ENCODE measurements around the gene IGF2BP1.
"Not testable (repeated sequence)": the region's sequence is repeated elsewhere in the genome, so short reads cannot be mapped to it uniquely, and the experiment has no call there.

The IGF2BP1 gene

DNA sequence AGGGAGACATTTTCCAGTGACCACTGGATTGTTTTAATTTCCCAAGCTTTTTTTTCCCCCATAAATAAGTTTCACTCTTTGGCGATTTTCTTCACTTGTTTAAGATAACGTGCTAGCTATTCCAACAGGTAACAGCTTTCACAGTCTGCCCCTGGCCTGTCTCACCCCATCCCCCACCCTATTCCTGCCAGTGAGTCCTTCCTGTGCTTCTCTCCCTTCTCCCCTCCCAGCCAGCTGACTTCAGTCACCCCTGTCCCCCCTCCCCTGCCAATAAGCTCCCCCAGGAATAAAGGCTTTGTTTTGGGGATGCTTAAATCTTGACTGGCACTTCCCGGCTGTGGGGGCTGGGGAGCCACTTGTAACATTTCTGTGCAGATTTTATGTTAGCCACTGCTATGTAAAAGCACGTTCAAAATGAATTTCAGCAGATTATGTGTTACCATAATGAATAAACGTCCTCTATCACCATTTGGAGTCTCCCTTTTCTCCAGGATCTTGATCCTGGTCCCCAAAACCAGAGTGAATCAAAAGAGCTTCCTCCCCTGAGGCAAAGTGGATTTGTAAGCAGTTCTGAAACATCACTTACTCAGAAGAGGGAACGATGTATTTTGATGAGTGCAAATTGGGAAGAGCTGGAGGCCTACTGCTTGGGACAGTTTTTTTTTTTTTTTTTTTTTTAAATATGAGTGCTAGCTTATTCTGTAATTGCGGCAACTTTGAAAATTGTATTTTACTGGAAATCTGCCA lies 58.2 kb downstream of the IGF2BP1 start:
- DNase-seq, result no peak

DNA sequence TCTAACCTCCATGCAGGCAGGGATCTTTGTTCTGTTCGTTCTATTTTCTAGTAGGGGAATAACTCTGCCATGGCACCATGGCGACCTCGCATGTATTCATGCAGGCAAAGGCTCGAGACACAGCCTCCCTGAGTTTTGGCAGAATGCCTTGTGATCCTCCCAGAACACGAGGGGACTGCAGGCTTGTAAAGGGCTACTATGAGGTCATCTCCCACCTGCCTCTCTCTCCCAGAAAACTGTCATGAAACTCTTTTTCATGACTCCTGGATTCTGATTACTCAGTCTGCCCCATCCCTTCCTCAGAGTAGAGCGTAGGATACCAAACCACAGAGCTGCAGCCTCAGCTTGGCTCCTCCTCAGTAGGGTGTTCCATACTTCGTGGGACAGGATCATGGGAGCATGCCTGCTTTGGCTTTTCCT lies 64.3 kb downstream of the IGF2BP1 start:
- DNase-seq, result no peak

DNA sequence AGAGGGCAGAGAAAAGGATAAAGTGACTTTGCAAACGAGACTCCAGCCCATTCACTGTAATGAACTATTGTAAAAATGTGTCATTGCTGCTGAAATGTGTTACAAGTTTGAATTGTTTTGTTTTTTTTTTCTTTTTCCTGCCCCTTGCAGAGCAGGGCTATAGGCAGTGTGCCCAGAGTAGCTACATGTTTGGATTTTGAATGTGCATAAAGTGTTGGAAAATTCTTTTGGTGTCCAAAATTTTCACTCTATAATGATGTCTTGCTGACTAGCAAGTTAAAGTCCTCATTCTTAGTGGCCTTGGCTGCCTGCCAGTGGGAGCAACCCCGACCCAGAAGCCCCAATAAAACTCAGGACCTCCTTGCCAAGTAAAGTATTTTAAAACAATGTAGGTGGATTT lies 66.5 kb downstream of the IGF2BP1 start:
- no peak for DNase-seq

DNA sequence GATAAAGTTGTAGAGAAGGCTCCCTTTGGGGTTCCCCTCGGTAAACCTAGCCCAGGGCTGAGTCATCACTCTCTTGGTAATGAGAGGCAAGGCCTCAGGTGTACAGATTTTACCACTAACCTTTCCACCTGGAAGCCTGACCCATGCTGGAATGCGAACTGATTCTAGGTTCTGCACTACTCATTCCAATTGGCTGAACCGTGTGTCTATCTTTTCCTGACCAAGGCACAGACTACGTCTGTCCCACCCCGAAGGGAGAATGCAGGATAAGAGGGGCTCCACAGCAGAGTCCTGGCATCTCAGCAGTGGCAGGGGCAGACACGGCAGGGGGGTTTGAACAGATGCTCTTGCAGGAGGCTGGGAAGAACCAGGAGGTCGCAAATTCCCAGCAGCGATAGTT lies 70.0 kb downstream of the IGF2BP1 start:
- no peak for DNase-seq

DNA sequence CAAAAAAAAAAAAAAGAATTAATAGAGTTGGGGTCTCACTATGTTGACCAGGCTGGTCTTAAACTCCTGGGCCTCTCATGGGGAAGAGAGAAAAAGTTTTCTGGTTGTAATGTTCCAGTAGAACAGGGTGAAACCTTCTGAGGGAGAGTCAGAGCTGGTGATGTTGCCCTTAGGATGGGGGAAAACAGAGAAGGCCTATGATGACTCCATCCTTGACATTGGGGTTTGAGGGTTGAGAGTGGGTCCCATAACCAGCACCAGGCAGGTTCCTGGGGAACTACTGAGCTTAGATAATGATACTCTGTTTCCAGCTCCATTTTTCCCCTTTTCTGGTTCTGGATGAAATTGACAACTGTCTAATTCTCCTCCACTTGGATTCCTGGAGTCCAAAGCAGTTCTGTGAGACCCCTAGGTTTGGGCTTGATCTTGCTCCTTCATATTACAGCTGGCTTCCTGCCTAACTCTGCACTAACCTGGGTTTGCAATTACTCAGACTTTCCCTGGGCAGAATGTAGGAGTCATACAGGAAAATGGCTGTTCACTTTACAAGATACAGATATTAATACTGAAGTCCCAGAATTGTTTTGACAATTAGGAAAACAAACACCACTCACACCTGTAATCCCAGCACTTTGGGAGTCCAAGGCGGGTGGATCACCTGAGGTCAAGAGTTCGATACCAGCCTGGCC lies 72.5 kb downstream of the IGF2BP1 start:
- DNase-seq, result no peak

DNA sequence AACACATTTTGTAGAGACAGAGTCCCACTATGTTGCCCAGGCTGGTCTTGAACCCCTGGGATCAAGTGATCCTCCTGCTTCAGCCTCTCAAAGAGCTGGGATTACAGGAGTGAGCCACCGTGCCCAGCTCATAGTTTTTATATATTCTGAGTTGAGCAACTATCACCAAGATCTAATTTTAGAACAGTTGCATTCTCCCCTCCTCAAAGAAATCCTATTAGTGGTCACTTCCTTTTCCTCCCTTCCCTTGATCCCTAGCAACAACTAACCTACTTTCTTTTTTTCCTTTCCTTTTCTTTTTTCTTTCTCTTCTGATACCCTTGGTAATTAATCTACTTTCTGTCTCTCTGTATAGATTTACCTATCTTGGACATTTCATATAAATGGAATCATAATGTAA lies 73.9 kb downstream of the IGF2BP1 start:
- no peak for DNase-seq

DNA sequence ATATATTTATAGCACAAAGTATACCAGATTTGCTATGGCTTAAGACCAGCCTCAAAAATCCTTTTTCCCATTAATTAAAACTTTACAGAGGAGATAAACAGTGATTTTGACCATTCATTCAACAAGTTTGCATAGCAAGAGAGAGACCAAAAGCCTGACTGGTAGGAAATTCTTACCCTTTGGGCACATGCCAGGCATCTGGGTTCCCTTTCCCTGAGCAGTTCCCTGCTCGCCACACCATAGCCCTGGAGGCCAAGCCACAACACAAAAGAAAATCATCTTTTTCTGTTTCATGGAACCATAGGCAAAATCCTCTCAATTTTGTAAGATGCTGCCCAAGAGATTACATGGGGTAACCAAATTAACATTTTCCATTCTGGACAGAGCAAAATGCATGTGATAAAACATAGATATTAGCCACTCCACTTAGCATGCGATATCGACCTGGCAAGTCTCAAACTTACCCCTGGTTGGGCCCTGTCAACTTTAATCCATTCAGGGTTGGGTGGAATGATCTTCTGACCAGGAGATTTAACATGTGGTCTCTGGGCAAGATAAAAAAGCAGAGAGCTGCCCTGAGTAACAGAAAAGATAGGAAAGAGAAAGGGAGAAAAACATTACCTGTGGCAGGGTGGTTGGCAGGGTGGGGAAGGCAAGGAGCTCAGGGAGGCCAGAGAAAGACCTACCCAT lies 77.8 kb downstream of the IGF2BP1 start:
- no peak for DNase-seq

DNA sequence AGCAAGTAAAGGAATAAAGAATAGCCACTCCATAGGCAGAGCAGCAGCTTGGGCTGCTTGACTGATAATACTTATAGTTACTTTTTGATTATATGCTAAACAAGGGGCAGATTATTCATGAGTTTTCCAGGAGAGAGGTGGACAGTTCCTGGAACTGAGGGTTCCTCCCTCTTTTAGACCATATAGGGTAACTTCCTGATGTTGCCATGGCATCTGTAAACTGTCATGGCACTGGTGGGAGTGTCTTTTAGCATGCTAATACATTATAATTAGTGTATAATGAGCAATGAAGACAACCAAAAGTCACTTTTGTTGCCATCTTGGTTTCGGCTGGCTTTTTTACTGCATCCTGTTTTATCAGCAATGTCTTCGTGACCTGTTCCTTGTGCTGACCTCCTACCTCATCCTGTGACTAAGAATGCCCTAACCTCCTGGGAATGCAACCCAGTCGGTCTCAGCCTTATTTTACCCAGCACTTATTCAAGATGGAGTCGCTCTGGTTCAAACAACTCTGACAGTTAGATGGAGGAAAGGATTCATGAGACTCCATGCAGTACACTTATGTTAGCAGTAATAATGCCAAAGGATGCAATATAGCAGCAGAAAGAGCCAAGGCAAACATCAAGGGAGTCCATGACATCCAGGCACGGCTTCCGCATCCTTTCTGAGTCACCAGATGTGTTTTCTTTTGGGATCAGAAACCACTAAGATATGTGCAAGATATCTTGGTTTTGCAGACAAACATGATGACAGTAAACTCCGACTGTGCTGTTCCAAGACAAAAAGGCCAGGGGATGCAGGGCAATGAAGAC lies 79.6 kb downstream of the IGF2BP1 start:
- DNase-seq, result no peak

DNA sequence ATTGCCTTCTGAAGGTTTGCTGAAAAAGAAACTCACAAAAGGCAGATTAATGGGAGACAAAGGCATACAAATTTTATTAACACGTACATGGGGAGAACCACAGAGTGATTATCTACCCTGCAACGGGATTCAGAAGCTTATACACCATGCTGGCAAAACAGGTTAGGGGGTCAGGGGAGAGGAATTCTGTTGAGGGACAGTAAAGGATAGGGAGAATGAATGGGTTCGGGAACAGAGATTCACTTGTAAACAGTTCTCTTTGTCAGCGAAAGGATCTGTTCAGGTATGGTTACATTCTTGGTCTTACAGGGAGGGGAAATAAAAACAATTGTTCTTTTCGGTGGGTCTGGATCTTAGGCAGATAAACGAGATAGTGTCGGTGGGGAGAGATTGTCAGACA lies 81.1 kb downstream of the IGF2BP1 start:
- DNase-seq, result no peak

DNA sequence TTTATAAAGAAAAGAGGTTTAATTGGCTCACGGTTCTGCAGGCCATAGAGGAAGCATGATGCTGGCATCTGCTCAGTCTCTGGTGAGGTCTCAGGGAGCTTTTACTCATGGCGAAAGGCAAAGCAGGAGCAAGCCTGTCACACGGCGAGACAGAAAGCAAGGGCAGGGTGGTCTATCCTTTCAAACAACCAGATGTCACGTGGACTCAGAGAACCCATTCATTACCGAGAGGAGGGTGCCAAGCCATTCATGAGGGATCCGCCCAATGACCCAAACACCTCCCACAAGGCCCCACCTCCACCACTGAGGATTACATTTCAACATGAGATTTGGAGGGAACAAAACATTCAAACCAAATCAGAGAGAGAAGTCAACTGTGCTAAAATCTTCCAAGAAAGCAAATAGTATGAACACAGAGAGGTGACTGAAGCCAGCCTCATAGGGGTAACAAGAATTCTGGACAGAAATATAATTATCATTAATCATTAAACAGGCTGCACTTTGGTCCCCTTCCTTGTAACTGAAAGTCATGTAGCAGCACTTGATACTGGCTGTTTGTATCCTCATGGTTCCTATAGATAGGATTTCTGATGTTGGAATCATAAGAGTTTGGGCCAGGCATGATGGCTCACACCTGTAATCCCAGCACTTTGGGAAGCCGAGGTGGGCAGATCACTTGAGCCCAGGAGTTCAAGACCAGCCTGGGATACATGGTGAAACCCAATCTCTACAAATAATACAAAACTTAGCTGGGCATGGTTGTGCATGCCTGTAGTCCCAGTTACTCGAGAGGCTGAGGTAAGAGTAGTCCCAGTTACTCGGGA lies 82.9 kb downstream of the IGF2BP1 start:
- DNase-seq, result no peak

DNA sequence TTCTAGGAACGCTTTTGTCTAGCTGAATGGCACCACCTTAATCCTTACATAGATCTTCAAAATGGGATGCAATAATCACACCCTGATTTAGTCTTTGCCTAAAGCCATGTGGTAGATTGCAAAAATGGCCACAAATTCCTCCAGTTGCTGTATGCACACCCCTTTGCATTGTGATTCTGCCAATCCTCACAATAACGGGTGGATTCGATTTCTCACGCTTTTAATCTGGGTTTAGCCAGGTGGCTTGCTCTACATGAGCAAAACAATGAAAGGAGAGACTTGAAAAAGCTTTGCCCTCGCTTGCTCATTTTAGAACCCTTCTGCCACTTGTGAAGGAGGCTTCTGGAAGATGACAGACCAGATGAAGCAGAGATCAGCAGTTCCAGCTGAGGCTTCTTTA lies 85.0 kb downstream of the IGF2BP1 start:
- DNase-seq, result no peak

DNA sequence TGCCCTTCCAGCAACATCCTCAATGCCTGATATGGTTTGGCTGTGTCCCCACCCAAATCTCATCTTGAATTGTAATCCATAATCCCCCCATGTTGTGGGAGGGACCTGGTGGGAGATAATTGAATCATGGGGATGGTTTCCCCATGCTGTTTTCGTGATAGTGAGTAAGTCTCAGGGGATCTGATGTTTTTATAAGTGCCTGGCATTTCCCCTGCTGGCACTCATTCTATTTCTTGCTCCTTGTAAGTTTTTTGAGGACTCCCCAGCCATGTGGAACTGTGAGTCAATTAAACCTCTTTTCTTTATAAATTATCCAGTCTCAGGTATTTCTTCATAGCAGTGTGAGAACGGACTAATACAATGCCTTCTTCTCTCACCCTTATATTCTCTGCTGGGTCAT lies 87.9 kb downstream of the IGF2BP1 start:
- DNase-seq, result not testable (repeated sequence)

DNA sequence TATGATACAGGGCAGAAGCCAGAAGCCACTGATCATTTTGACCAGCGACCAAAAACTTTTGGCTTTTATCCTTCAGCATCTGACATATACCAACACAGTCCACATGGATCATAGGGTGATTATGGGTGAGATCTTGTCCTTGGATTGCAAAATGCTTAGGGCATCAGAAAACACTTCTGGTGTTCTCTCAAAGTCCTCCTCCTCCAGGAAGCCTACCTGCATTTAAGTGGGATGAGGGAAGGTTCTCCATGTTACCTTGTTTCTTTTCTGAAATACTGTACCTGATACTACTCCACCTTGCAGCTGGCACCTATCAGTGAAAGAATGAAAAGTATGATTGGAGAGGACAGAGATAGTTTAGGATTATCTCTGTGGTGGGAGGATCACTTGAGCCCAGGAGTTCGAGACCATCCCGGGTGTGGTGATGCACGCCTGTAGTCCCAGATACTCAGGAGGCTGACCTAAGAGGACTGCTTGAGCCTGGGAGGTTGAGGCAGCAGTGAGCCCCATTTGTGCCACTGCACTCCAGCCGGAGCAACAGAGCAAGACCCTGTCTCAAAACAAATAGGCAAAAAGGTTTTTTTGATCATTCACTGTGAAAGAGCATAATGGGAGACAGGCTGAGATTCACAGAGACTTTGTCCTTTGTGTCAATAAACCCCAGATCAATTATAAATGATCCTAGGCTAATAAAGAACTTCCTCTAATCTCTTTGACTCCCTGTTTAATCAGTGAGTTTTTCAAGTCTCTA lies 88.6 kb downstream of the IGF2BP1 start:
- DNase-seq, result no peak

DNA sequence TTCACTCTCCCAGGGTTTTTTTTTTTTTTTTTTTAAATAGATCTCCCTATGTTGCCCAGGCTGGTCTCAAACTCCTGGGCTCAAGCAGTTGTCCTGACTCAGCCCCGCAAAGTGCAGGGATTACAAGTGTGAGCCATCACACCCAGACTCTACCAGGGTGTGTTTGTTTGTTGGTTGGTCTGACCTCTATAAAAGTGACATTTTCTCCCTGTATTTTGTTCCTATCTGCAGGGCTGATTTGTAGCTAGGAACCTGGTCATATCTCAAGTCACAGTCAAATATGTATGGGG lies 89.1 kb downstream of the IGF2BP1 start:
- DNase-seq, result no peak

DNA sequence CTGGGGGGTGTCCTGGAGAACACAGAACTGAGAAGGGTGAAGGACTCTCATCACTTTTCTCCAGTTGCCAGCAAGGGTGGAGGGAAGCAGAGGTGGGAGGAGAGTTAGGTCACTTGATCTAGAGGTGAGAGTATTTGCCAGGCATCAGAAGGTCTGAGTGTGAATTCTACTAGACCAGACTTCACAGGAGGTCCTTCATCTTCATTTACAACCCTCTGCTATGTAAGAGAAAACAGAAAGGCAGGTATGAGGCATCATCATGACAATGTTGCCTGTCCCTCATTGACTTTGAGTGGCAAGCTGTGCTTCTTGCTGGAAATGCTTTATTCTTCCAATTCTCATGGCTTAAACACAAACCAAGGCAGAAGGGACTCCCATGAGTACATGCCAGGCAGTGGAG lies 89.5 kb downstream of the IGF2BP1 start:
- no peak for DNase-seq

DNA sequence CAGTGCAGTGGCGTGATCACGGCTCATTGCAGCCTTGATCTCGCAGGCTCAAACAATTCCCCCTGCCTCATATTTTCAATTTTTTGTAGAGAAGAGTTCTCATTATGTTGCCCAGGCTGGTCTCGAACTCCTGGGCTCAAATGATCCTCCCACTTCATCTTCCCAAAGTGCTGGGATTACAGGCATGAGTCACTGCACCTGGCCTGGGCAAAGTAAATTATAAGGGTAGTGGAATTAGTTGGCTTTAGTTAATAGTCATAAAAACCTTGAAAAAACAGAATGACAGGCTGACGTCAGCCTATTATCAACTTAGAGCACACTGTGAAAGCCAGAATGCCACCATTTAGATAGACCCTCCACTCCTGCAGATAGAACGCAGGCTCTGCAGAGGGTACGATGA lies 91.9 kb downstream of the IGF2BP1 start:
- no peak for DNase-seq

DNA sequence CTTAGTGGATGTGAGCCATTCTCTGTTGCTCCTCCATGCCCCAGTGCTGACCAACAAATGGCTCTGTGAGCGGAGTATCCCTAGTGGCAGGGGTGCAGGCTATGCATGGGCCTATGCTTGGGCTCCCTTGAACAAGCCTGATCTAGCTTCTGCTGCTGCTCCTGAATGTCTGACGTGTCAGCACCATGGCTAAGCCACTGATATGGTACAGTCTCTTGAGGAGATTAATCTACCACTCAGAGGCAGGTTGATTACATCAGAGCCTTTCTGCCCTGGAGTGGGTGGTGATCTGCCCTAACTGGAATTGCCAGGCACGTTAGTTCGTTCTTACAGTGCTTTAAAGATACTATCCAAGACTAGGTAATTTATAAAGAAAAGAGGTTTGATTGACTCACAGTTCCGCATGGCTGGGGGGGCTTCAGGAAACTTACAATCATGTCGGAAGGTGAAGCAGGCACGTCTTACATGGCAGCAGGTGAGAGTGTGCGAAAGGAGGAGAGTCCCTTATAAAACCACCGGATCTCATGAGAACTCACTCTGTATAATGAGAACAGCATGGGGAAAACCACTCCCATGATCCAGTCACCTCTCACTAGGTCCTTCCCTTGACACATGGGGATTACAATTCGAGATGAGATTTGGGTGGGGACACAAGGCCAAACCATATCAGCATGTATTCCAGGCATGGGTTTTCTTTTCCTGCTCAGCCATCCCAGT lies 93.9 kb downstream of the IGF2BP1 start:
- no peak for DNase-seq

DNA sequence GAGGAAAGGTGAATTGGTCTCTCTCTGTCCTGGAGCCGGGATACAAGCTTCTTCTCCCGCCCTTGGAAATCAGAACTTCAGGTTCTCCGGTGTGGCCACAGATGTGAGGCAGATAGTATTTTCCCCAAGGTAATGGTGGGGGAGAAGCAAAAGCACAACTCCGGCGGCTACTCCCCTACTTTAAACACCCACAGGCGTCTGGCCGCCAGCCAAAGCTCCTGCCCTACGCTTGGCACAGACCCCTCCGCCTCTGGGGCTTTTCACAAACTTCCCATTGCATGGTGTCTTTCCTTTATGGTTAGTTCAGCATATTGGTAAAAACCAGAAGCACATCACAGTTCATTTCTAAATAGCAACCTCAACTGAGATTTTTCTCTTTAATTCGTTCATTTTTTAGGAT lies 95.9 kb downstream of the IGF2BP1 start:
- no peak for DNase-seq

DNA sequence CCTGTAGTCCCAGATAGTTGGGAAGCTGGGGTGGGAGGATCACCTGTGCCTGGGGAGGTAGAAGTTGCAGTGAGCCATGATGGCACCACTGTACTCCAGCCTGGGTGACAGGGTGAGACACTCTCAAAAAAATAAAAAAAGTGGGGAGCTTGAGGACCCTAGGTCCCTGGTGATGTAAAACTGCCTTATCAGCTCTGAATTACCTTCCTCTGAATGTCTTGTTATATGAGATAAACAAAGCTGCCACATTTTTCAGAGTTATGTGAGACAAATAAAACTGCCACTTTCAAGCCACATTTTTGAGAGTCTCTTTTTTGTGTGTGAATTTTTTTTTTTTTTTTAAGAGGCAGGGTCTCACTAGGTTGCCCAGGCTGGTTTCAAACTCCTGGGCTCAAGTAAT lies 103.4 kb downstream of the IGF2BP1 start:
- DNase-seq, result no peak

DNA sequence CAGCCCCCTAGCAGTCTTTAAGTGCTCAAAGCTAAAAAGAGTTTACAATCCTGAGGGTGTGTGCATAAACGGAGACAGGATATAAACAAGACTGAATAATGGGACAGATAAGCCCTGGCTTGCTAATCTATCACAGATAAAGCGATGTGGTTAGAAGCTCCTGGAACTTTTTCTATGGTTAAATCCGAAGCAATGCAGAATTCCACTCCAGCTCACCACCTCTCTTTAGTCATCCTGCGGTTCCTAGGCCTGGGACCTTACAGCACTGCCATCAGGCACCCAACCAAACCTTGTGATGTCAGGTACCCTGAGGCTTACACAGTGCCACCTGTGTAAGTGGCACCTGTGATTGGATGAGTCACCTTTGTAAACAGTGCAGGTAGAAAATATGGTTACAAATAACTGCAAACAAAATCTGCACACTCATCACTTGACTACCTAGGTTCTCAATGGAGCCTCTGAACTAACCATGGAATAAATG lies 103.9 kb downstream of the IGF2BP1 start:
- no peak for DNase-seq

DNA sequence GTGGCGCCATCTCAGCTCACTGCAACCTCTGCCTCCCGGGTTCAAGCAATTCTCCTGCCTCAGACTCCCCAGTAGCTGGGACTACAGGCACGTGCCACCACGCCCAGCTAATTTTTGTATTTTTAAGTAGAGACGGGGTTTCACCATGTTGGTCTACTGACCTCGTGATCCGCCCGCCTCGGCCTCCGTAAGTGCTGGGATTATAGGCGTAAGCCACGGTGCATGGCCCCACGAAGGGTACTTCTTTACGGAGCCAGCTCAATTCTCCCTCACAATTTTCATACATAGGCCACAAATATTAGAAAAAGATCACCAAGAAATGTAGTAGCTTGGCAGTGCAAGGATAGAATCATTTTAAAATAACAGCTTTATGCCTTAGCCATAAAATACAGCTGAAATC lies 106.2 kb downstream of the IGF2BP1 start:
- not testable (repeated sequence) for DNase-seq

Data from NCI-H1105 (cell line).